GM23248 (cell line): ENCODE results near the gene SYT1.

ENCODE experiments used
- EZH2 ChIP-seq: fragments of 200-600 bp; sonication (generic); IDR thresholded peaks from 2 replicates; pipeline ENCODE4 v1.6.1; 2018; ENCODE audit warnings: antibody characterized with exemption, mild to moderate bottlenecking; ENCODE audit not compliant: insufficient read depth, poor library complexity, severe bottlenecking
- EZH2phosphoT487 ChIP-seq: fragments of 200-600 bp; sonication (generic); IDR thresholded peaks from 2 replicates; pipeline ENCODE4 v1.6.1; 2018; ENCODE audit warnings: antibody characterized with exemption, moderate library complexity, mild to moderate bottlenecking, low read depth; ENCODE audit not compliant: insufficient read depth

GRCh38 chr12:79128956-79129355, 264.4 kb downstream of the SYT1 start:
- TF ChIP-seq EZH2 (no peak), EZH2phosphoT487 (no peak)
